ENCODE data around the gene SLC35B4. TPM values are rescaled to one million over a fixed set of nuclear protein-coding genes. Genes with fewer than 3 reads are reported as not detected.

The SLC35B4 gene
- total and polyA plus RNA-seq, 2 experiments from 2014 or later: 12.9 to 22.2 TPM

DNA sequence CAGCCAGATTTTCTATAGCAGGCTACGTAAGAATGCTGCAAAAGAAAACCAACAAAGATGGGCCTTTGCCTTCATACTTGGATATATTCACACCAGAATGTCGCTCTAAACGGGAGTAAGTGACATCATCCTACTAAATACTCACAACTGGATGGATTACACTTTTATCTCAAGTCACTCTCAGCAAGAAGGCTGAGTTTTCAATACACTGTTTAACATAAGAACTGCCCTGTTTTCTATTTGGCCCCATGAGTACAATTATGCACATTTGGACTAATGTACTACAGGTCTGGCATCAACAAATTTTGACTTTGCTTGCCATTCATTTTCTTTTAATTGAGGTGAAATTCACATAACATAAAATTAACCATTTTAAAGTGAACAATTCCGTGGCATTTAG is 8.2 kb downstream of the SLC35B4 start:
- TF ChIP-seq EZH2phosphoT487 (IDR thresholded peaks at IDR 0.05; ENCODE audit: insufficient read depth, low read depth) (no peak), EZH2 (IDR thresholded peaks at IDR 0.05; ENCODE audit: insufficient read depth, poor library complexity, severe bottlenecking) (no peak)
- peaks cover 16% of the 10 kb centered on the region for H3K36me3 ChIP-seq (ENCODE audit: low read depth)
- H3K9me2 ChIP-seq (ENCODE audit: insufficient read depth): no peaks in the 10 kb centered on the region
- H3K4me2 ChIP-seq (ENCODE audit: unreplicated experiment): no peak overlapping the region
- in situ Hi-C loops (cut with MboI): no loop called here
- H2AFZ ChIP-seq: no peak overlapping the region
- H3K79me2 ChIP-seq (ENCODE audit: insufficient read depth): peaks cover 29% of the 10 kb centered on the region
- no peaks in the 10 kb centered on the region for H3K9me3 ChIP-seq (ENCODE audit: low read depth)
- H3K4me1 ChIP-seq (ENCODE audit: insufficient read depth): peaks cover 26% of the 10 kb centered on the region
- 0 out of 2 replicates have a peak, but pooled peaks cover 17% of the 10 kb centered on the region for H3F3A ChIP-seq (ENCODE audit: insufficient read depth)
- H3K27me3 ChIP-seq (replicated peaks; ENCODE audit: insufficient read depth): no peaks in the 10 kb centered on the region
- DNase-seq: no peak
- H3K27ac ChIP-seq: no peak overlapping the region
- no peaks in the 10 kb centered on the region for H4K20me1 ChIP-seq (ENCODE audit: insufficient read depth)
- 92% methylated on average over 4 of the region's 4 CpGs for WGBS, 2 experiments (ENCODE audit: low coverage in 1 of 2, low lambda C conversion rate in 2 of 2, missing lambda C conversion rate in 2 of 2)
- no peak overlapping the region for H3K9ac ChIP-seq
- no peak overlapping the region for H3K4me3 ChIP-seq

DNA sequence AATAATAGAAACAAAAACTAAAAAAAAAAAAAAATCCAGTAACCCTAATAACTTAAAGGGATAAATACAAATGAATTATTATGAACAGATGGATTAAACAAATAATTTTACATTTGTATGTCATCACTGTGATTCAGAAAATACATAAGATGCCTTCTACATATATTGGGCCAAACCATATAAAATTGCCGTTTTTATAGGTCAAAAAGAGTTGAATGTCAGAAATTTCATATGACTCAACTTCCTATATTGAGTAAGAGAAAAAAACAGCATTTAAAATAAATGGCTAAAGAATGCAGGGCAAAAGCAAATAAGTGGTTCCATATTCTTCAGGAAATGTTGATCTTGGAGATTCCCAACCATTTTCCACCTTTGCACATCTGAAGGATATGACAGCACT is 9.4 kb downstream of the SLC35B4 start:
- WGBS, 2 experiments (ENCODE audit: low coverage in 1 of 2, low lambda C conversion rate in 2 of 2, missing lambda C conversion rate in 2 of 2): 0 to 4% methylated on average over 1 of the region's 1 CpG
- H3K4me3 ChIP-seq: 0 out of 2 replicates have a peak overlapping the region, but pooled peaks have one; percentile 6
- no peaks in the 10 kb centered on the region for H4K20me1 ChIP-seq (ENCODE audit: insufficient read depth)
- no peaks in the 10 kb centered on the region for H3K27me3 ChIP-seq (replicated peaks; ENCODE audit: insufficient read depth)
- H2AFZ ChIP-seq: no peak overlapping the region
- H3K4me2 ChIP-seq (ENCODE audit: unreplicated experiment): peak overlapping the region; percentile 53
- H3F3A ChIP-seq (ENCODE audit: insufficient read depth): 0 out of 2 replicates have a peak, but pooled peaks cover 19% of the 10 kb centered on the region
- TF ChIP-seq EZH2phosphoT487 (IDR thresholded peaks at IDR 0.05; ENCODE audit: insufficient read depth, low read depth) (no peak), EZH2 (IDR thresholded peaks at IDR 0.05; ENCODE audit: insufficient read depth, poor library complexity, severe bottlenecking) (no peak)
- H3K9me2 ChIP-seq (ENCODE audit: insufficient read depth): no peaks in the 10 kb centered on the region
- H3K9ac ChIP-seq: no peak overlapping the region
- in situ Hi-C loops (cut with MboI): no loop called here
- DNase-seq: peak; percentile 69
- peak overlapping the region; percentile 34 for H3K27ac ChIP-seq
- peaks cover 16% of the 10 kb centered on the region for H3K79me2 ChIP-seq (ENCODE audit: insufficient read depth)
- H3K9me3 ChIP-seq (ENCODE audit: low read depth): no peaks in the 10 kb centered on the region
- peaks cover 30% of the 10 kb centered on the region for H3K4me1 ChIP-seq (ENCODE audit: insufficient read depth)
- peaks cover 16% of the 10 kb centered on the region for H3K36me3 ChIP-seq (ENCODE audit: low read depth)

DNA sequence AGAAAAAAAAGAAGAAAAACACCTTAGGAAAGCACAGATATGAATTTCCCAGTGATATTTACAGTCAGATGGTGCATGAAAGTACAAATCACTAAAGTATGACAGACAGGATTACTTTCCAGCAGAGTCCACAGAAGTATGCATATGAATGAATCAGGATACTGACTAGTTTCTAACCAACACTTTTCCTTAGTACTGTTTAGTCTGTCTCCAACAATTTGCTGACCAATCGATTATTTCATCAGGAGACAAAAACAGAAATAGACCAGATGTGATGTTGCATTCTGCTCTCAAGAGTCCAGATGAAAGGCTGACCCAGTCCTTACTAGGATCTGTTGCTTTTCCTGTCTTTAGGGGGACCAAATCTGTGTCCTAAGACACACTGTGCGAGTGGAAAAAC is 14.6 kb downstream of the SLC35B4 start:
- peak; percentile 44 for DNase-seq
- H3K27me3 ChIP-seq (replicated peaks; ENCODE audit: insufficient read depth): no peaks in the 10 kb centered on the region
- no peak overlapping the region for H3K4me3 ChIP-seq
- WGBS, 2 experiments (ENCODE audit: low coverage in 1 of 2, low lambda C conversion rate in 2 of 2, missing lambda C conversion rate in 2 of 2): 53 to 55% methylated on average over 2 of the region's 2 CpGs
- H3K9me2 ChIP-seq (ENCODE audit: insufficient read depth): no peaks in the 10 kb centered on the region
- in situ Hi-C loops (cut with MboI): no loop called here
- H3K36me3 ChIP-seq (ENCODE audit: low read depth): peaks cover 48% of the 10 kb centered on the region
- H3F3A ChIP-seq (ENCODE audit: insufficient read depth): 0 out of 2 replicates have a peak, but pooled peaks cover 8% of the 10 kb centered on the region
- TF ChIP-seq EZH2phosphoT487 (IDR thresholded peaks at IDR 0.05; ENCODE audit: insufficient read depth, low read depth): no peak
- TF ChIP-seq EZH2 (IDR thresholded peaks at IDR 0.05; ENCODE audit: insufficient read depth, poor library complexity, severe bottlenecking): no peak
- no peak overlapping the region for H3K27ac ChIP-seq
- no peak overlapping the region for H3K9ac ChIP-seq
- H3K9me3 ChIP-seq (ENCODE audit: low read depth): no peaks in the 10 kb centered on the region
- H3K79me2 ChIP-seq (ENCODE audit: insufficient read depth): no peaks in the 10 kb centered on the region
- no peak overlapping the region for H3K4me2 ChIP-seq (ENCODE audit: unreplicated experiment)
- peaks cover 14% of the 10 kb centered on the region for H3K4me1 ChIP-seq (ENCODE audit: insufficient read depth)
- H2AFZ ChIP-seq: no peak overlapping the region
- H4K20me1 ChIP-seq (ENCODE audit: insufficient read depth): no peaks in the 10 kb centered on the region

DNA sequence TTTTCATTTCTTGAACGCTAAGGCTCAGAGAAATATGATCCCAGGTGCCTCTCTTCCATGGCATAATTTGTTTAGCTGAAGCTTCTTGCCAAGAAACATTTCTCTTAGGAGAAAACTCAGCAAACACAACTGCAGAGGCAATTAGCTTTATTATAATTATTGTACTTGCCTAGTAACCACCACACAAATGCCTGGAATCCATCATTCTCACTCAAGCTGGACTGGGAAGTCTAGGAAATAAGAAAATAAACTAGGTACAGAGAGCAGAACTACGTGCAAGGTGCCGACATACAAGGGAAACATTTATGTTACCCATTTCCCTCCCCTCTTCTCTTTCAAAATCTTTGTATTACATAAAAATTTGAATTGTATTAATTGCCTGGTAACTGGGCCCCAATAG is 15.1 kb downstream of the SLC35B4 start:
- Histone ChIP-seq H3K27me3 (replicated peaks; ENCODE audit: insufficient read depth) (no peaks in the 10 kb centered on the region), H3K27ac (no peak overlapping the region), H3K4me1 (ENCODE audit: insufficient read depth) (peaks cover 10% of the 10 kb centered on the region), H3F3A (ENCODE audit: insufficient read depth) (0 out of 2 replicates have a peak, but pooled peaks cover 5% of the 10 kb centered on the region), H3K9me3 (ENCODE audit: low read depth) (no peaks in the 10 kb centered on the region), H4K20me1 (ENCODE audit: insufficient read depth) (no peaks in the 10 kb centered on the region), H2AFZ (no peak overlapping the region), H3K4me2 (ENCODE audit: unreplicated experiment) (no peak overlapping the region), H3K9ac (no peak overlapping the region), H3K36me3 (ENCODE audit: low read depth) (peaks cover 52% of the 10 kb centered on the region), H3K4me3 (no peak overlapping the region), H3K79me2 (ENCODE audit: insufficient read depth) (no peaks in the 10 kb centered on the region), H3K9me2 (ENCODE audit: insufficient read depth) (no peaks in the 10 kb centered on the region)
- no peak for DNase-seq
- WGBS, 2 experiments (ENCODE audit: low coverage in 1 of 2, low lambda C conversion rate in 2 of 2, missing lambda C conversion rate in 2 of 2): 79 to 81% methylated on average over 3 of the region's 3 CpGs
- in situ Hi-C loops (cut with MboI): no loop called here
- TF ChIP-seq EZH2phosphoT487 (IDR thresholded peaks at IDR 0.05; ENCODE audit: insufficient read depth, low read depth) (no peak), EZH2 (IDR thresholded peaks at IDR 0.05; ENCODE audit: insufficient read depth, poor library complexity, severe bottlenecking) (no peak)

Measured in GM23248 (cell line).